Loucy (cell line): ENCODE measurements around the gene SLC11A2.

Experiments used
- EZH2phosphoT487 ChIP-seq: fragments of 200-600 bp; IDR thresholded peaks from 2 replicates; pipeline ENCODE4 v1.6.1; 2018; ENCODE audit warnings: antibody characterized with exemption, mild to moderate bottlenecking, moderate library complexity, borderline replicate concordance
- TF ChIP-seq, protein P1 (sequence below): fragments of 200-600 bp; sonication (generic); conservative IDR thresholded peaks from 2 replicates; pipeline ENCODE4 v1.5.1; 2014; ENCODE audit warnings: mild to moderate bottlenecking, antibody characterized with exemption, low read length

DNA sequence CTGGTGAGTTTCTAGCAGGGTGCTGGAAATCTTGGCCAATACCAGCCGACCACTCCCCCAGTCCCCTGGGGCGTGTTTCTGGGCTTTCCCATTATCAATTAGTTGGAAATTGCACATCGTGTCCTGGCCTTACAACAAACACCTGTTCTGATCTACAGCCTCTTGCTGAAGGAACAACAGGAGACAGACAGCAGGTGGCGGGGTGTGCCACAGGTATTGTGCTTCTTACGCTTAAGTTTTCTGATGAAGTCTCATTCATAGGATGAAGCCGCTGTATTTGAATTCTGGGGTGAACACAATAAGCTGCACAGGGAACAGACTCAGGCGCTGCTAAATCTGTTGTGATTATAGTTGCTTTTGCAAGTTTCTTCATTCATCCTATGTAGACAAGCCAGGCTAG lies 73.1 kb downstream of the SLC11A2 start:
- TF ChIP-seq, protein P1, sequence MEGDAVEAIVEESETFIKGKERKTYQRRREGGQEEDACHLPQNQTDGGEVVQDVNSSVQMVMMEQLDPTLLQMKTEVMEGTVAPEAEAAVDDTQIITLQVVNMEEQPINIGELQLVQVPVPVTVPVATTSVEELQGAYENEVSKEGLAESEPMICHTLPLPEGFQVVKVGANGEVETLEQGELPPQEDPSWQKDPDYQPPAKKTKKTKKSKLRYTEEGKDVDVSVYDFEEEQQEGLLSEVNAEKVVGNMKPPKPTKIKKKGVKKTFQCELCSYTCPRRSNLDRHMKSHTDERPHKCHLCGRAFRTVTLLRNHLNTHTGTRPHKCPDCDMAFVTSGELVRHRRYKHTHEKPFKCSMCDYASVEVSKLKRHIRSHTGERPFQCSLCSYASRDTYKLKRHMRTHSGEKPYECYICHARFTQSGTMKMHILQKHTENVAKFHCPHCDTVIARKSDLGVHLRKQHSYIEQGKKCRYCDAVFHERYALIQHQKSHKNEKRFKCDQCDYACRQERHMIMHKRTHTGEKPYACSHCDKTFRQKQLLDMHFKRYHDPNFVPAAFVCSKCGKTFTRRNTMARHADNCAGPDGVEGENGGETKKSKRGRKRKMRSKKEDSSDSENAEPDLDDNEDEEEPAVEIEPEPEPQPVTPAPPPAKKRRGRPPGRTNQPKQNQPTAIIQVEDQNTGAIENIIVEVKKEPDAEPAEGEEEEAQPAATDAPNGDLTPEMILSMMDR: no peak
- TF ChIP-seq EZH2phosphoT487: no peak
